Amygdala (tissue), 56 donors: ENCODE measurements around the gene SETD3.

Experiments used
- DNase-seq, 56 donors: peaks; one replicate each; lab custom pipeline; 2025; lab: John Stamatoyannopoulos, UW

SETD3 gene

GRCh38 chr14:99427632-99428300 is 52.9 kb downstream of the SETD3 start:
- peak in 2 of 56 donors; percentile 12 to 20 for DNase-seq

DNA sequence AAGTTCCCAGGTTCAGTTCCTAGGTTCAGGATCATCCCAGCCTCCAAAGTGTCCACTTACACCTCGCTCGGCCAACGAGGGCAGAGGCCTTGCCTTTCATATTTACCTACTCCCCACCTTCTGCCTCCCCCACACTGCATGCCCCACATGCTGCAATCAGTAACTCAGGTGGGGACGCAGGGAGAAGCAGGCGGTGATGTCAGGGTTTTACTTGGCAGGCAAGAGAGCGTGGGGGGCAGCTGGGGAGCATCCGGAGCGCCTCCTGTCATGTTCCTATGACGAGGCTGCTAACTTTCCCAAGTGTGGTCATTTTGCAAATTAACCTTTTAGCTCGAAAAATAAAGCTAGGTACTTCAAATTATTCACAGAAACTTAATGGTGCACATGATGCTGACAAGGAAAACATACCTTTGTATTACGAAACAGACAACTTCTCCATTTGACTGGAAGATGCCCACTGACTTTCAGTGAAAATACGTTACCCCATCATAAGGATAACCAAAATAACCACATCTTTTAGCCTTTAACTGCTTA is 53.8 kb downstream of the SETD3 start:
- no peak for DNase-seq

GRCh38 chr14:99426265-99426664 is 54.4 kb downstream of the SETD3 start:
- DNase-seq, result no peak

GRCh38 chr14:99425272-99425681 is 55.4 kb downstream of the SETD3 start:
- DNase-seq, result no peak

DNA sequence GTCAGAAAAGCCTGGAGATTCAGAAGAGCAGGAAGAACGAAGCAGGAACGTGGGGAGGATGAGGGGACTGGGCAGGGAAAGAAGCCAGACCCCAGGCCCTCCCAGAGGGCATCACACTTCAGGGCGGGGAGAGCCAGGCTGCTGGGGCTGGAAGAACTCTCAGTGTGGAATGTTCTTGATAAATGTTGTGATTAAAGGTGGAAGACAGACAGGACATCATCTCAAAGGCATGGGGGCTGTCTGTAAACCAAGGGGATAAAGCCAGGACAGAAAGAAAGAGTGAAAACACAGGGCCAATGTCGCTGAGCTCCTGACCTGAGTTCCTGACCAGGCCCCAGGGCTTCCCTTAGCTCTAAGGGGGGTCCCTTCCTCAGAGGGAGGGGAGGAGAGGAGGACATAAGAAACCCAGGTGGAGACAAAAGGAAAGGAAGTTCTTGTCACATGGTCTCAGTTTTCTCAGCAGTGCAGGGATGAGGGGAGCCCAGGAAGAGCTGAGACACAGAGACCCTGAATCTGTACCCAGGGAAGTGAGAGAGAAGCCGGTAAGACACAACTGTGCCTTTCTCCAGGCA is 56.3 kb downstream of the SETD3 start:
- no peak for DNase-seq

DNA sequence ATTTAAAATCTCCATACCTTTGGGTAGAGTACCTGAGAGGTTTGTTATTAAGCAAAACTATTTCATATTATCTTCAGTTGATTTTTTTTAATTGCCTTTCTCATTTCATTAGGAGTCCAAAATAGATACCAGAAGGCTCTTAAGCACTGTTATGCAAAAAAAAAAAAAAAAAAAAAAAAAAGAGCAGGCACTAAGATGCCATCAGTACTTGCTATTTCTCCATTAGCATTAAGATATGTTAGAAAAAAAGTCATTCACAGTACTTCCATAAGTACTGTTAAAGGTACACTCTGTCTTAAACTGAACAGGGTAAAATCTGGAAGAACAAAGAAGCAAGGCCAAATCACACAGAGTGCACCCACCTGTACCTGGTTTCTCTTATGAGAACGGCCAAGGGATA is 57.2 kb downstream of the SETD3 start:
- no peak for DNase-seq

DNA sequence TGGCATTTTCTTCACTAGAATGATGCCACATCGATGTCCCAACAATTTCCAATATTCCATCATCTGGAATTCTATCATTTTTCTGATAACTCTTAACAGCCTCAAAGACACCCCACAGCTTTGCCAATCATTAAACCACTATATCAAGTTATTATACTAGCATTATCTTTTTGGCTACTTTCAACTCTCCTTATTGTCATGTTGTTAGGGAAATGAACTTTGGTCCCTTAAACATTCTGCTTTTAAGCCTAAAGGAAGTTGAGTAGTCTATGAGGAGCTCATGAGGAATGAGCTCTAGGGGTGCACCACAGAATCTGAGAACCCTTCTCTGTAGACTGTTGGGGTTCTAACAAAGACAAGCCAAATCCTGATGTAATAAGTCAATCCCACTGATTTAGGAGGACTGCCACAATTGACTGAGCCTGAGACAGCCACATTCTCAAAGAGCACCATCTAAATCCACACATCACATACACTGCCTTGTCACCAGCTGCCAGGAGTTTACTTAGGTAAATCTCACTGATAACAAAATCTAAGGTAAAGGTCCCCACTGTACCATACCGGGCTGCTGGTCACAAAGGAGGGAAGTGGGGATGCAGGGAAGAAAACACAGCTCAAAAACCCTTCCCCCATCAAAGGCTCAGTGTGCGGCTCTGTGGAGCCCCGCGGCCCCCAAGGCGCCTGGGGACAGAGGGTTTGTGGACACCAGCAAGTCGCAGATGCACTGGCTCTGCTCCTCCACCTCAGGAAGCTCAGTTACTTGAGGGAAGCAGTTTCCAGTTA is 58.2 kb downstream of the SETD3 start:
- no peak for DNase-seq

DNA sequence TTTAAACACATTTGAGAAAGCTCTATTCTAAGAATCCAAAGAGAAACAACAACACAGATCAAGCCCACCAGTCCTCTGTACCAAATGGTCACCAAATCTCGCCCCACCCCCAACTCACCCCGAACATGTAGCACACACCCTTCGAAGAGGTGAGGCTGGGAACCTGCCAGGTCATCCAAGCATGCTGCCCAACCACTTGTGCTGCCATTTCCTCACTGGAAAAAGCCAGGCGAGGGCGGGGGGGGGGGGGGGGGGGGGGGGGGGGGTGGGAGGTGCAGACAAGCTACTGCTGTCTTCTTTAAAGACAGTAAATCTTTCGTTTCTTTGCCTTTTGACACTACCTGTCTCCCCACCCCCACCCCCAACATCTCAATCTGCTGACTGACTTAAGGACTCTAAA is 59.9 kb downstream of the SETD3 start:
- no peak for DNase-seq

DNA sequence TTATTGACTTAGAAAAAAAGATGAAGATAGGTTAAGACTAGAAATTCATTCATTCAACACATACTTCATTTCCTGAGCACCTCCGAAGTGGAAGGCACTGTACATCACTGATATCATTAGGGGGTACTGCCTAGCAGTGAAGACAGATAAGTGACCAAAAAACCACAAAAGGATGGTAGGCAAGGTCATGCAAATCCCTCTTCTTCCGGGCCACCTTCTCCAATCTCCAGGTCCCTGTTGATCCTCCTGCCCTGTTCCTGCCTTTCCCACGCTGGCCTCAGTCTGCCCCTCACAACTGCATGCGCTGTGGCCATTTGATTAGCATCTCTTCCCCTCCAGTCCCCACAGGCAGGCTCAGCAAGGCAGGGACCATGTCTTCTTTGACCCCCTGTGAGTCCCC is 60.8 kb downstream of the SETD3 start:
- no peak for DNase-seq

DNA sequence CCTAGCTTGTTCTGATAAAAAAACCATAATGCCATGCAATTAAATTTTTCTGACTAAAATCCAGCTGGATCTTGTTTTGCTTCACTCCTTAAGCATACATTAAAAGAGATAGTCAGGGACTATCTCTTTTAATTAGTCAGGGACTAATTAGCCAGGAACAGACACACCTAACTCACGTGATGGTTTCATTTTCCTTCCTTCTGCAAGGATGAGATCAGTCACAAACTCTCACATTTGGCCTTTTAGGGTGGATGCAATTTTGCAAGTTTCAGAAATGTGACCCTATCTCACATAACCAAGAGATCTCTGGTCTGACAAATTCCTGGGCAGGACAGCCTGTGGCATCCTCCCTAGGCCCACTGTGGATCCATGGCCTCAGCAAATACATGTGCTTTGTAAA is 62.4 kb downstream of the SETD3 start:
- no peak for DNase-seq

DNA sequence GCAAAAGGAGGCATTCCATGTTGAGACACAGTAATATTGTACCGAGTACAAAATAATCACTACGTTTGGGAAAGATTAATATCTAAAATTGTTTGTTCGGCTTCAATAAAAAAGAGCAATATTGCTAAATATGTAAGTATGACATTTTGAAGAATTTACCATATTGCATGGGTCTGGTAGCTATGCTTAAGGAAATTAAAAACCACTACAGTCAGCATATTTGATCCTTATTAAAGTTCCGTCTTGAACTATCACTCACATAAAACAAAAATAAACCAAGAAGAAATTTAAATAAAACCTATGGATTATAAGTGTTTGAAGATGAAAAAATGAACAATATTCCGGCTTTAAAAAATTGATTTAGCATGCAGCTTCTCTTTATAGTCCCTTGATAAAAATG is 63.8 kb downstream of the SETD3 start:
- no peak for DNase-seq

- DNase-seq, result peak in 17 of 56 donors; percentile 5 to 78 (median 34)
Measured at GRCh38 chr14:99415496-99416281, 65.0 kb downstream of the SETD3 start.

GRCh38 chr14:99413911-99414310 is 66.7 kb downstream of the SETD3 start:
- no peak for DNase-seq

GRCh38 chr14:99413172-99413571 is 67.5 kb downstream of the SETD3 start:
- DNase-seq, result no peak

DNA sequence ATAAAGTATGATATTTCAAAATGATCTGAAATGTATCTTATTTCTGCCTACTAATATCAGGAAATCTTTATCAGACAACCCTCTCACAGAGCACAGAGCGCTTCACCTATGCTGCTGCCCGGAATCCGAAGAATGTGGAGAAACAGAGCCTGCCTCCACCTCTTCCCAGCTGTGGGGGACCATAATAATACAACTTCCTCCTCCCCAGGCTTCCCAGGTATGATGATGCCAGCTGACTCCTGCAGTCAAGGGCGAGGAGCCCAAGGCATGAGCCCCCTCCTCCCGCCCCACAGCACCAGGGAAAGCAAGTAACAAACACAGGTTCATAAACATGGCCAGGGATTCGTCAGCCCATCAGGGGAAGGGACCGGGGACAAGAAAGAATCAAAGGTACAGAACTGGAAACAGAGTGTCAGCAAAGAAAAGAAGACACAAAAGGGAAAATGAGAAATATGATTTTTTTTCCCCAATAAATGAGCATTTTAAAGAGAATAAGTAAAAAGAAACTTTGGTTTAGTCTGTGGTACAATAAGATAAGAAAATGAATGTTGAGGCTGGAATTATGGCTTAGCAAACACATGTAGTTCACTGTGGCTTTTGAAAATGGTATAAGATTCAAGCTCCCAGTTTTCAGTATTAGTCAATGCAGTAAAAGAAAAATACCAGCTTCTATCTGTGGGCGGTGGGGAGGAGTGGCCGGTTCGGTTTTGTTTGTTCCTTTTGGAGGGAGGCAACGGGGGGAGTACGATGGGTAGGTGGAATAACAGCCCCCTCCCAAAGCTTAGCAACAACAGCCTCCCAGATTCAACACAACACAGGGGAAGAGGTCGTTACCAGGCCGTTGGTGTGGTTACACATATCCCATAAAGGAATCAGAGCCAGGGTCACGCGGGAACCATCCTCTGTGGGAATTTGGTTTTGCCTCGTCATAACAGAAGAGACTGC is 68.3 kb downstream of the SETD3 start:
- DNase-seq, result no peak

- no peak for DNase-seq
Measured at GRCh38 chr14:99410019-99410418, 70.6 kb downstream of the SETD3 start.

- DNase-seq, result no peak
Measured at GRCh38 chr14:99408971-99409289, 71.7 kb downstream of the SETD3 start.

- no peak for DNase-seq
Measured at GRCh38 chr14:99408286-99408970, 72.2 kb downstream of the SETD3 start.

- no peak for DNase-seq
Measured at GRCh38 chr14:99407416-99407815, 73.2 kb downstream of the SETD3 start.
